Lower leg skin (tissue), 4 donors: Measurements from ENCODE around the gene RTRAF. TPM values are rescaled to one million over a fixed set of nuclear protein-coding genes. Genes with fewer than 3 reads are reported as not detected.

Source experiments
- DNase-seq, 2 donors: peaks; one replicate each; pipeline ENCODE4 v3.0.0-alpha.2; 2019; ENCODE audit warnings: low spot score in 2 of 2
- H3K4me3 ChIP-seq: fragments of 200-600 bp; sonication (generic); 2 replicates; pipeline ENCODE4 v1.5.1; 2017; ENCODE audit warnings: mild to moderate bottlenecking, low read depth; ENCODE audit not compliant: poor library complexity, severe bottlenecking
- POLR2A ChIP-seq, 2 donors: fragments of 450-650 bp; IDR thresholded peaks; one replicate each; pipeline ENCODE4 v1.6.1; 2016 to 2017; ENCODE audit warnings: antibody characterized with exemption in 2 of 2, mild to moderate bottlenecking in 1 of 2, moderate library complexity in 1 of 2
- WGBS, 2 donors: methylation state at CpG; one replicate each; pipeline ENCODE4 v1.1.5; 2018; 5-methylcytosine and 5-hydroxymethylcytosine counted together
- intact Hi-C: fragments of 100-400 bp; cut with DNase I; formaldehyde crosslinking; loops from one replicate; pipeline ENCODE4 v1.15.0; 2023; ENCODE audit warnings: low total_unique reads
- total RNA-seq, 4 donors: library from RNA; depleted of rRNA; stranded (reverse); fragments of >200 nt; gene quantifications; one replicate each; pipeline ENCODE4 v1.1.0, GENCODE V29; 2016
- TF ChIP-seq, protein P1 (sequence below), 3 donors: fragments of 450-650 bp; IDR thresholded peaks; one replicate each; pipeline ENCODE4 v1.5.1; 2016; ENCODE audit warnings: antibody characterized with exemption in 3 of 3, mild to moderate bottlenecking in 3 of 3, moderate library complexity in 2 of 3

Gene RTRAF
- total RNA-seq, 4 donors from 2014 or later = 32.5 to 48.0 (median 40.6) TPM

DNA sequence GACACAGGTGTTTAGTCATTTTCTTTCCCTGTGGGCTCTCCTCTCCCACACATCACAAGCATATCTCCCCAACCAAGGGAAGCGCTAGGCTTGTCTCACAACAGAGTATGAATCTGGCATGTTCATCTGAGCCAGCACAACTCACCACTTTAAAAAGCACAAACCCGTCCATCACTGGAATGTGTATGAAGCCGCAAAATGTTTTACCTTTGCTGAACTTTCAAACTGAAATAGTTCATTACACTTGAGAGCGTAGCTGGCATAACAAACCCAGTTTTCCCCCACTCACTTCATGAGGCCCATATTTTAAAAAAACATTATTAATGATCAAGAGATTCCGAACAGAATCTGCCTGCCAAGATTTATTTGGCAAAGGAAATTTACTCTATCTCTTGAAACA is 63.7 kb downstream of the RTRAF start:
- TF ChIP-seq POLR2A (IDR thresholded peaks at IDR 0.05) = no peak
- TF ChIP-seq, protein P1, sequence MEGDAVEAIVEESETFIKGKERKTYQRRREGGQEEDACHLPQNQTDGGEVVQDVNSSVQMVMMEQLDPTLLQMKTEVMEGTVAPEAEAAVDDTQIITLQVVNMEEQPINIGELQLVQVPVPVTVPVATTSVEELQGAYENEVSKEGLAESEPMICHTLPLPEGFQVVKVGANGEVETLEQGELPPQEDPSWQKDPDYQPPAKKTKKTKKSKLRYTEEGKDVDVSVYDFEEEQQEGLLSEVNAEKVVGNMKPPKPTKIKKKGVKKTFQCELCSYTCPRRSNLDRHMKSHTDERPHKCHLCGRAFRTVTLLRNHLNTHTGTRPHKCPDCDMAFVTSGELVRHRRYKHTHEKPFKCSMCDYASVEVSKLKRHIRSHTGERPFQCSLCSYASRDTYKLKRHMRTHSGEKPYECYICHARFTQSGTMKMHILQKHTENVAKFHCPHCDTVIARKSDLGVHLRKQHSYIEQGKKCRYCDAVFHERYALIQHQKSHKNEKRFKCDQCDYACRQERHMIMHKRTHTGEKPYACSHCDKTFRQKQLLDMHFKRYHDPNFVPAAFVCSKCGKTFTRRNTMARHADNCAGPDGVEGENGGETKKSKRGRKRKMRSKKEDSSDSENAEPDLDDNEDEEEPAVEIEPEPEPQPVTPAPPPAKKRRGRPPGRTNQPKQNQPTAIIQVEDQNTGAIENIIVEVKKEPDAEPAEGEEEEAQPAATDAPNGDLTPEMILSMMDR (IDR thresholded peaks at IDR 0.05) = no peak
- 52 to 54% methylated on average over 5 of the region's 5 CpGs for WGBS, 2 donors
- intact Hi-C loops = no loop called here
- no peak for DNase-seq
- no peak overlapping the region for H3K4me3 ChIP-seq

DNA sequence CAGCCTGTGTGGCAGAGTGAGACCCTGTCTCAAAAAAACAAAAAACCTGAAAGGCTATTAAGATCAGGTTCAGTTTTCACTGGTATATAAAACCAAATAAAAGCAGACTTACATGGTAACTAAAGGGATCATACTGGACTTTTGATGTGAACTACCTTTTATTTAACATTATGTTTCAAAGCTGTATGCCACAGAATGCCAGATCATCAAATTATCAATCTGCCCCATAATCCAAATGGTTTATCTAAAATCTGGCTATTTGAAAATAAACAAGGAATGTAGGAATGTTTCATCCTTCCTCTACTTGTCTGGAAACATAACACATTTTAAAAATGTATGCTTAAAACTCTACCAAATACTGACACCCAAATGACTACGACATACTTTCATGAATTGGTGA is 65.3 kb downstream of the RTRAF start:
- no peak overlapping the region for H3K4me3 ChIP-seq
- intact Hi-C loops = no loop called here
- no peak for DNase-seq
- TF ChIP-seq POLR2A (IDR thresholded peaks at IDR 0.05) = no peak
- TF ChIP-seq, protein P1 (IDR thresholded peaks at IDR 0.05) = no peak
- WGBS, 2 donors = 35 to 46% methylated on average over 1 of the region's 1 CpG

DNA sequence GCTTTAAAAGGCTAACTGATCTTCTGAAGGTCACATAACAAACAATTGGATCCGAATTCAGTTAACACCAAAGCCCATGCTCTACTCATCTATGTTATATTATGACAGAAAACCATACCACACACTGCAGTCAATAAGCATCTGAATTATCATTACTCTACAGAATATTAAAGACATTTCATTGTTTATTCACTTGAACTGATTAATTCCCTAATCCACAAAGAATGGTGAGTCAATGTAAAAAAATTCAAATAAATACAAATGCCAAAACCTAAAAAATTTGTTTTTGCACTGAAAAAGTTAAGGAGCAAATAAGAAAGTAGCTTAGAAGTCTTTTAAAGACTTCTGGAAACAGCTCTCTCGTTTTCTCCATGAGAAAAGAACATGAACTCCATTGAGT is 65.8 kb downstream of the RTRAF start:
- WGBS, 2 donors = 58 to 70% methylated on average over 2 of the region's 2 CpGs
- no peak for DNase-seq
- intact Hi-C loops = no loop called here
- TF ChIP-seq POLR2A (IDR thresholded peaks at IDR 0.05) = no peak
- TF ChIP-seq, protein P1 (IDR thresholded peaks at IDR 0.05) = no peak
- H3K4me3 ChIP-seq = no peak overlapping the region

DNA sequence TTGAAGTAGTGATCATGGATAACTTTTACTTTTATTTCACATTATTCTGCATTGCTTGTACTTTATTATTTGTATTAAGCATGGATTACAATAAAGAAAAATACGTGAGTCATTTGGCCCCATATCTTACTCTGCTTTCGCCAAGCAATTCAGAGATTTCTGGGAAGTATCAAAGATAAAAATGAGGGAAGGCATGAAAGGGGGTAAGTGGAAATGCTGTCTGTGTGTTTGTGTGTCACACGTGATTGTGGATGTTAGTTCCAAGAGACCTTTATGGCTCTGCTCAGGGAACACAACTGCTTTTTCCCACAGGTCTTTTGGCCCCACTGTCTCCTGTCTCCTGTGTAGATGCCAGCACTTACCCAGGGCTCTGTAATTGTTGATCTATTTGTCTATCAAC is 69.0 kb downstream of the RTRAF start:
- no peak for DNase-seq
- TF ChIP-seq POLR2A (IDR thresholded peaks at IDR 0.05) = no peak
- TF ChIP-seq, protein P1 (IDR thresholded peaks at IDR 0.05) = no peak
- H3K4me3 ChIP-seq = no peak overlapping the region
- 75 to 81% methylated on average over 3 of the region's 3 CpGs for WGBS, 2 donors
- intact Hi-C loops = no loop called here

GRCh38 chr14:52059649-52060048 is 70.3 kb downstream of the RTRAF start:
- TF ChIP-seq POLR2A (IDR thresholded peaks at IDR 0.05) = no peak
- TF ChIP-seq, protein P1 (IDR thresholded peaks at IDR 0.05) = no peak
- intact Hi-C loops = no loop called here
- DNase-seq = no peak

DNA sequence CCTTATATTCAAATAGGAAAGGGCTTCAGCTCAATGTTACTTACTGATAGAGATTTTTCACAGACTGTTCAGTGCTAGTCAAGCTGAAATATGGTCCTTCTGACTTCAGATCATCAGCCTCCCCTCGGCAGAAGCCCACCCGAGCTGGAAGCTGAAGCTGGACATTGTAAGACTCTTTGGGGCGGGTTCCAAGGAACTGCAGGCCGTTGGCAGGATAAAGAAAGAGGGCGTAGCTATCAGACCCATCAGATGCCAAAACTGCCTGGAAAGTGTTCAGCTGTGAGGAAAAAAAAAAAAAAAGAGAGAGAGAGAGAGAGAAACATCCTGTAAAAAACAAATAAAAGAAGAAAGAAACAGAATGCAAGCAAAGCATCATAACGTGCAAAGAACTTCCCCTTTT is 70.7 kb downstream of the RTRAF start:
- no peak overlapping the region for H3K4me3 ChIP-seq
- TF ChIP-seq POLR2A (IDR thresholded peaks at IDR 0.05) = no peak
- TF ChIP-seq, protein P1 (IDR thresholded peaks at IDR 0.05) = no peak
- intact Hi-C loops = no loop called here
- DNase-seq = no peak
- WGBS, 2 donors = 14 to 17% methylated on average over 6 of the region's 6 CpGs

More at GRCh38 chr14:52059649-52060048, 70.3 kb downstream of the RTRAF start:
- H3K4me3 ChIP-seq = no peak overlapping the region
